ENCODE results near the gene KRT6A. TPM values are rescaled to one million over a fixed set of nuclear protein-coding genes. Genes with fewer than 3 reads are reported as not detected.

Gene KRT6A
- total RNA-seq, 3 donors from 2014 or later (not counting 1 experiment from before 2014, with no cell fraction given) = not detected

DNA sequence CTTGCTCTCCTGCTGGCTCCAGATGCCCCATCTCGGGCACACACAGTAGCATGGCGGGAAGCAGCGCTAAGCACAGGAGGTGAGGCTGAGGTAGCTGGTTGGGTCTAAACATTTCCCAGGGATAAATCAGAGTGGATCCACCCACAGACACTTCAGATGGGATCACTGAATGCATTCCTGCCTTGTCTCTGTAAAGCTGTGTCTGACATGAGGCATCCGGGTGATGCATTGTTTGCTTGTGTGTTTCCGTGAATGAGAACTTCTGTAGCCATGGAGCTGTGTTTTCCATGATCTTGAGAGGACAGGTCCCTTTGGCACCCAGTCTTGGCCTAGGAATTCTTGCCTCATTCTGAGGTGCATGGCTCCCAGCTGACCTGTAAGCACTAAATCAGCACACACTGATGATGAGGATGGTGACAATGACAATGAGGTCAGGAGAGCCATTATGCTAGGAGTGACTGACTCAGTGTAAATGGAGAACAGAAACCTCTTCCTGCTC lies 52.2 kb downstream of the KRT6A start:
- no peak overlapping the region for H3K27ac Mint-ChIP-seq
- Histone ChIP-seq H3K4me1 (ENCODE audit: control insufficient read depth, insufficient read depth, low read length) (no peaks in the 10 kb centered on the region), H3K9me3 (ENCODE audit: control insufficient read depth, insufficient read depth, low read length) (no peaks in the 10 kb centered on the region), H3K4me3 (ENCODE audit: low read length) (no peak overlapping the region), H3K36me3 (ENCODE audit: control insufficient read depth, insufficient read depth, low read length) (no peaks in the 10 kb centered on the region), H3K27me3 (ENCODE audit: control insufficient read depth, insufficient read depth, low read length) (peaks cover 3% of the 10 kb centered on the region), H3K27ac (ENCODE audit: low read length) (no peak overlapping the region)
- H3K4me1 Mint-ChIP-seq = no peaks in the 10 kb centered on the region
- intact Hi-C loops (cut with micrococcal nuclease) = no loop called here
- no peaks in the 10 kb centered on the region for H3K9me3 Mint-ChIP-seq
- peaks cover 29 to 32% of the 10 kb centered on the region in 2 donors for H3K27me3 Mint-ChIP-seq (ENCODE audit: low read depth in 2 of 2)
- no peak for ATAC-seq
- H3K4me3 Mint-ChIP-seq = no peak overlapping the region
- no peaks in the 10 kb centered on the region for H3K36me3 Mint-ChIP-seq
- TF ChIP-seq, protein P1, sequence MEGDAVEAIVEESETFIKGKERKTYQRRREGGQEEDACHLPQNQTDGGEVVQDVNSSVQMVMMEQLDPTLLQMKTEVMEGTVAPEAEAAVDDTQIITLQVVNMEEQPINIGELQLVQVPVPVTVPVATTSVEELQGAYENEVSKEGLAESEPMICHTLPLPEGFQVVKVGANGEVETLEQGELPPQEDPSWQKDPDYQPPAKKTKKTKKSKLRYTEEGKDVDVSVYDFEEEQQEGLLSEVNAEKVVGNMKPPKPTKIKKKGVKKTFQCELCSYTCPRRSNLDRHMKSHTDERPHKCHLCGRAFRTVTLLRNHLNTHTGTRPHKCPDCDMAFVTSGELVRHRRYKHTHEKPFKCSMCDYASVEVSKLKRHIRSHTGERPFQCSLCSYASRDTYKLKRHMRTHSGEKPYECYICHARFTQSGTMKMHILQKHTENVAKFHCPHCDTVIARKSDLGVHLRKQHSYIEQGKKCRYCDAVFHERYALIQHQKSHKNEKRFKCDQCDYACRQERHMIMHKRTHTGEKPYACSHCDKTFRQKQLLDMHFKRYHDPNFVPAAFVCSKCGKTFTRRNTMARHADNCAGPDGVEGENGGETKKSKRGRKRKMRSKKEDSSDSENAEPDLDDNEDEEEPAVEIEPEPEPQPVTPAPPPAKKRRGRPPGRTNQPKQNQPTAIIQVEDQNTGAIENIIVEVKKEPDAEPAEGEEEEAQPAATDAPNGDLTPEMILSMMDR (IDR thresholded peaks at IDR 0.05) = no peak
- no peak for DNase-seq
- 93% methylated on average over 5 of the region's 5 CpGs for WGBS (ENCODE audit: insufficient coverage)

DNA sequence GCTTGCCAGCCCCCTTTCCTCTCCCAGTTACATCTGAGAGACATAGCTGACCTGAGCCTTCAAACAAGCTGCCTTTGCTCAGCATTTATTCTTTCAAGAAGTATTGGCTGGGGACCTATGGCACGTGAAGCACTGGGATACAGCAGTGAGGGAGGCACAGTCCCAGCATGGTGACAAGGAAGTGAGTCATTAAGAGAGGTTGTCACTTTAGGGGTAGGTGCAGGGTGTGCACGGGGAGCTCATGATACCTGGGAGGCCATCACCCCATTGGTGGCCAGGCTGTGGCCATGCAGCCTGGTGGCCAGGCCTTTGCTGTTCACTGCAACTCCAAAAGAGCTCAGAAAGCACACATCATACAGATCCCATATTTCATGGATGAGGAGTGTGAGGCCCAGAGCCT lies 53.2 kb downstream of the KRT6A start:
- Histone ChIP-seq H3K36me3 (ENCODE audit: control insufficient read depth, insufficient read depth, low read length) (no peaks in the 10 kb centered on the region), H3K4me3 (ENCODE audit: low read length) (no peak overlapping the region), H3K4me1 (ENCODE audit: control insufficient read depth, insufficient read depth, low read length) (no peaks in the 10 kb centered on the region), H3K27me3 (ENCODE audit: control insufficient read depth, insufficient read depth, low read length) (peaks cover 3% of the 10 kb centered on the region), H3K27ac (ENCODE audit: low read length) (no peak overlapping the region), H3K9me3 (ENCODE audit: control insufficient read depth, insufficient read depth, low read length) (no peaks in the 10 kb centered on the region)
- TF ChIP-seq, protein P1 (IDR thresholded peaks at IDR 0.05) = no peak
- Mint-ChIP-seq H3K4me1 (no peaks in the 10 kb centered on the region), H3K36me3 (no peaks in the 10 kb centered on the region), H3K9me3 (no peaks in the 10 kb centered on the region), H3K27me3 (ENCODE audit: low read depth in 2 of 2) (peaks cover 33 to 38% of the 10 kb centered on the region in 2 donors), H3K27ac (no peak overlapping the region), H3K4me3 (no peak overlapping the region)
- intact Hi-C loops (cut with micrococcal nuclease) = no loop called here
- DNase-seq = no peak
- no peak for ATAC-seq
- 50% methylated on average over 2 of the region's 2 CpGs for WGBS (ENCODE audit: insufficient coverage)

DNA sequence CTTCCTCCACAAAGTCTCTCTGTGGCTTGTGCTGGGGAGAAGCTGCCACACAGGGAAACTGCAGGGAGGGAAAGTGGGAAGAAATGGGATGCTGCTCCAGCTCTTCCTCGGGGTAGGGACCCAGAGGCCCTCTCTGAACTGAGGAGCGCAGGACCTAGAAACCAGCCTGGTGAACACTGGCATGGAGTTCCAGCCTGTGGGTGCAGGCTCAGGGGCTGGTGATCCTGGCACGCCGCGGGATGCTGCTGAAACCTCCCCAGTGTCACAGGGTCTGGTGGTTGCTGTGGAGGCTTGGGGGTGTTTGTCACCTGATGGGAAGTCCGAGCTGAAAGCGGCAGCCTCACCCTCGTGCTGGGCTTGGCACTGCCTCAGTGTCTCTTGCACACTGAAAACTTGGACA lies 53.6 kb downstream of the KRT6A start:
- no peak for ATAC-seq
- Histone ChIP-seq H3K27ac (ENCODE audit: low read length) (no peak overlapping the region), H3K4me1 (ENCODE audit: control insufficient read depth, insufficient read depth, low read length) (no peaks in the 10 kb centered on the region), H3K27me3 (ENCODE audit: control insufficient read depth, insufficient read depth, low read length) (peaks cover 3% of the 10 kb centered on the region), H3K36me3 (ENCODE audit: control insufficient read depth, insufficient read depth, low read length) (no peaks in the 10 kb centered on the region), H3K4me3 (ENCODE audit: low read length) (no peak overlapping the region), H3K9me3 (ENCODE audit: control insufficient read depth, insufficient read depth, low read length) (no peaks in the 10 kb centered on the region)
- Mint-ChIP-seq H3K27ac (no peak overlapping the region), H3K4me1 (no peaks in the 10 kb centered on the region), H3K27me3 (ENCODE audit: low read depth in 2 of 2) (peaks cover 35 to 38% of the 10 kb centered on the region in 2 donors), H3K4me3 (no peak overlapping the region), H3K9me3 (no peaks in the 10 kb centered on the region), H3K36me3 (no peaks in the 10 kb centered on the region)
- intact Hi-C loops (cut with micrococcal nuclease) = no loop called here
- TF ChIP-seq, protein P1 (IDR thresholded peaks at IDR 0.05) = no peak
- DNase-seq = no peak
- WGBS (ENCODE audit: insufficient coverage) = 75% methylated on average over 8 of the region's 8 CpGs

All from natural killer cell (primary cell).